HG03175 (cell line): ENCODE results near the gene SUCO.
"Not testable (repeated sequence)": the region's sequence is repeated elsewhere in the genome, so short reads cannot be mapped to it uniquely, and the experiment has no call there.

Experiments used
- ATAC-seq: cut with Tn5 transposase; IDR thresholded peaks from one replicate; pipeline ENCODE4 v1.9.1; 2021; ENCODE audit warnings: mild to moderate bottlenecking, moderate library complexity; ENCODE audit not compliant: unreplicated experiment

SUCO gene

GRCh38 chr1:172557270-172557669, 24.3 kb downstream of the SUCO start:
- ATAC-seq, result no peak

GRCh38 chr1:172559572-172560210, 26.7 kb downstream of the SUCO start:
- ATAC-seq, result no peak

- ATAC-seq, result no peak
These were observed 28.3 kb downstream of the SUCO start for GRCh38 chr1:172561252-172561651.

GRCh38 chr1:172566196-172566997, 33.4 kb downstream of the SUCO start:
- no peak for ATAC-seq

- ATAC-seq, result no peak
These were observed 34.8 kb downstream of the SUCO start for GRCh38 chr1:172567720-172568119.

- ATAC-seq, result no peak
These were observed 41.1 kb downstream of the SUCO start for GRCh38 chr1:172574080-172574479.

GRCh38 chr1:172578586-172578985, 45.6 kb downstream of the SUCO start:
- ATAC-seq, result no peak

GRCh38 chr1:172581273-172581672, 48.3 kb downstream of the SUCO start:
- no peak for ATAC-seq

GRCh38 chr1:172581779-172582178, 48.8 kb downstream of the SUCO start:
- ATAC-seq, result no peak

GRCh38 chr1:172582889-172583288, 49.9 kb downstream of the SUCO start:
- ATAC-seq, result no peak

GRCh38 chr1:172585348-172585747, 52.4 kb downstream of the SUCO start:
- ATAC-seq, result no peak

GRCh38 chr1:172585861-172586260, 52.9 kb downstream of the SUCO start:
- no peak for ATAC-seq

GRCh38 chr1:172588296-172589291, 55.6 kb downstream of the SUCO start:
- no peak for ATAC-seq

- no peak for ATAC-seq
These were observed 56.6 kb downstream of the SUCO start for GRCh38 chr1:172589553-172589952.

- not testable (repeated sequence) for ATAC-seq
These were observed 58.5 kb downstream of the SUCO start for GRCh38 chr1:172591429-172591828.

- not testable (repeated sequence) for ATAC-seq
These were observed 62.1 kb downstream of the SUCO start for GRCh38 chr1:172595066-172595465.

- ATAC-seq, result not testable (repeated sequence)
These were observed 63.8 kb downstream of the SUCO start for GRCh38 chr1:172596782-172597181.

GRCh38 chr1:172599912-172600311, 67.0 kb downstream of the SUCO start:
- ATAC-seq, result no peak

GRCh38 chr1:172600615-172601014, 67.7 kb downstream of the SUCO start:
- ATAC-seq, result no peak

GRCh38 chr1:172601046-172601630, 68.2 kb downstream of the SUCO start:
- no peak for ATAC-seq

- ATAC-seq, result no peak
These were observed 69.8 kb downstream of the SUCO start for GRCh38 chr1:172602706-172603105.
